GM12891 (cell line): Measurements from ENCODE around the gene BMI1.

Experiments
- DNase-seq: peaks from one replicate; pipeline ENCODE4 v3.0.0; 2011; ENCODE audit warnings: low spot score; ENCODE audit not compliant: insufficient read length
- FAIRE-seq: peaks from 2 replicates; lab custom pipeline; 2011; peaks lifted over from hg19 to GRCh38; lab: Jason Lieb, UNC
- POU2F2 ChIP-seq: IDR thresholded peaks from 2 replicates; pipeline ENCODE4 v1.6.1; 2011; ENCODE audit warnings: low read depth, mild to moderate bottlenecking, control low read depth, low read length, moderate library complexity
- SPI1 ChIP-seq: IDR thresholded peaks from 2 replicates; pipeline ENCODE4 v1.6.1; 2011; ENCODE audit warnings: low read depth, low read length, control low read depth
- TAF1 ChIP-seq: IDR thresholded peaks from 2 replicates; pipeline ENCODE4 v1.6.1; 2011; ENCODE audit warnings: low read depth, low read length, control low read depth

The BMI1 gene

DNA sequence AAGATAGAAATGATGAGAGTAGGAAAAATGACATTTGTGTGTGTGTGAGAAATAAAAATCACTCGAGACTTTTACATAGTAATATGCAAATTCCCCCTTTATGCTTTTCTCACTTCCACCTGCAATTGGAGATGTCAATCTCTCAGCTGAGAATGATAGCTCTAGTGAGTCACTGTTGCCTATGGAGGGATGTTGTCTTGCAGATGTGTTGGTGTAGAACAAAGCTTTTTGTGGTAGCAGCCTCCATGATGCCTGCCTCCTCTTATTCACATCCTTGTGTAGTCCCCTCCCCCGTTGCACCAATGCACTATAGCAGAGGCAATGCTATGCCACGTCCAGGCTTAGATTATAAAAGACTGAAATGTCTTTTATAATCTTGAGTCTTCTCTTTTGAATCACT lies 58.2 kb downstream of the BMI1 start:
- no peak for DNase-seq
- FAIRE-seq = peak; percentile 88
- TF ChIP-seq POU2F2 (peak; percentile 73), TAF1 (no peak), SPI1 (peak; percentile 73)
